ENCODE results near the gene CEP85. TPM values are rescaled to one million over a fixed set of nuclear protein-coding genes. Genes with fewer than 3 reads are reported as not detected.
A peak's percentile ranks its signal among the peaks of the same experiment; 100 is the strongest.

Gene CEP85
- total and polyA plus RNA-seq, 9 of the 15 experiments (the other 6 are each of a cell fraction or from before 2014, with no cell fraction given), result 42.1 to 140 (median 92.6) TPM

GRCh38 chr1:26189751-26190275, 44.2 kb upstream of the CEP85 start (continued):
- TF ChIP-seq, protein P1, sequence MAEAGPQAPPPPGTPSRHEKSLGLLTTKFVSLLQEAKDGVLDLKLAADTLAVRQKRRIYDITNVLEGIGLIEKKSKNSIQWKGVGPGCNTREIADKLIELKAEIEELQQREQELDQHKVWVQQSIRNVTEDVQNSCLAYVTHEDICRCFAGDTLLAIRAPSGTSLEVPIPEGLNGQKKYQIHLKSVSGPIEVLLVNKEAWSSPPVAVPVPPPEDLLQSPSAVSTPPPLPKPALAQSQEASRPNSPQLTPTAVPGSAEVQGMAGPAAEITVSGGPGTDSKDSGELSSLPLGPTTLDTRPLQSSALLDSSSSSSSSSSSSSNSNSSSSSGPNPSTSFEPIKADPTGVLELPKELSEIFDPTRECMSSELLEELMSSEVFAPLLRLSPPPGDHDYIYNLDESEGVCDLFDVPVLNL (CRISPR knock-in tag; IDR thresholded peaks at IDR 0.05; ENCODE audit: low read depth), result no peak
- TF ChIP-seq CREBBP (IDR thresholded peaks at IDR 0.05; ENCODE audit: low read depth, low read length) (no peak), ZNF583 (CRISPR knock-in tag; IDR thresholded peaks at IDR 0.05) (no peak), CBX8 (IDR thresholded peaks at IDR 0.05; ENCODE audit: borderline replicate concordance, extremely low read depth, low read depth, low read length, poor library complexity, severe bottlenecking) (no peak), MLLT1 (IDR thresholded peaks at IDR 0.05) (no peak), POLR3G (IDR thresholded peaks at IDR 0.05; ENCODE audit: extremely low read depth, insufficient read length, insufficient replicate concordance) (no peak), JUN (IDR thresholded peaks at IDR 0.05; ENCODE audit: borderline replicate concordance, low read depth, low read length) (no peak), JUN (CRISPR knock-in tag; IDR thresholded peaks at IDR 0.05; ENCODE audit: borderline replicate concordance) (peak; percentile 60; the same call in 1 of the 2 replicates), NR2C1 (IDR thresholded peaks at IDR 0.05) (peak; percentile 13), NR2C1 (tag; IDR thresholded peaks at IDR 0.05) (no peak), PREB (CRISPR knock-in tag; IDR thresholded peaks at IDR 0.05) (no peak), RFX5 (IDR thresholded peaks at IDR 0.05; ENCODE audit: low read depth, low read length) (no peak), SMARCC2 (IDR thresholded peaks at IDR 0.05; ENCODE audit: low read depth) (no peak), ZBED1 (IDR thresholded peaks at IDR 0.05) (no peak), NR3C1 (CRISPR knock-in tag; IDR thresholded peaks at IDR 0.05) (no peak), ELK1 (CRISPR knock-in tag; IDR thresholded peaks at IDR 0.05) (no peak), KLF16 (IDR thresholded peaks at IDR 0.05) (no peak), ZNF311 (CRISPR knock-in tag; IDR thresholded peaks at IDR 0.05) (no peak)
- TF ChIP-seq, protein P2, sequence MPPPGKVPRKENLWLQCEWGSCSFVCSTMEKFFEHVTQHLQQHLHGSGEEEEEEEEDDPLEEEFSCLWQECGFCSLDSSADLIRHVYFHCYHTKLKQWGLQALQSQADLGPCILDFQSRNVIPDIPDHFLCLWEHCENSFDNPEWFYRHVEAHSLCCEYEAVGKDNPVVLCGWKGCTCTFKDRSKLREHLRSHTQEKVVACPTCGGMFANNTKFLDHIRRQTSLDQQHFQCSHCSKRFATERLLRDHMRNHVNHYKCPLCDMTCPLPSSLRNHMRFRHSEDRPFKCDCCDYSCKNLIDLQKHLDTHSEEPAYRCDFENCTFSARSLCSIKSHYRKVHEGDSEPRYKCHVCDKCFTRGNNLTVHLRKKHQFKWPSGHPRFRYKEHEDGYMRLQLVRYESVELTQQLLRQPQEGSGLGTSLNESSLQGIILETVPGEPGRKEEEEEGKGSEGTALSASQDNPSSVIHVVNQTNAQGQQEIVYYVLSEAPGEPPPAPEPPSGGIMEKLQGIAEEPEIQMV (tag; conservative IDR thresholded peaks at IDR 0.05; ENCODE audit: low read depth), result no peak
- TF ChIP-seq, protein P3, sequence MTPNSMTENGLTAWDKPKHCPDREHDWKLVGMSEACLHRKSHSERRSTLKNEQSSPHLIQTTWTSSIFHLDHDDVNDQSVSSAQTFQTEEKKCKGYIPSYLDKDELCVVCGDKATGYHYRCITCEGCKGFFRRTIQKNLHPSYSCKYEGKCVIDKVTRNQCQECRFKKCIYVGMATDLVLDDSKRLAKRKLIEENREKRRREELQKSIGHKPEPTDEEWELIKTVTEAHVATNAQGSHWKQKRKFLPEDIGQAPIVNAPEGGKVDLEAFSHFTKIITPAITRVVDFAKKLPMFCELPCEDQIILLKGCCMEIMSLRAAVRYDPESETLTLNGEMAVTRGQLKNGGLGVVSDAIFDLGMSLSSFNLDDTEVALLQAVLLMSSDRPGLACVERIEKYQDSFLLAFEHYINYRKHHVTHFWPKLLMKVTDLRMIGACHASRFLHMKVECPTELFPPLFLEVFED (CRISPR knock-in tag; conservative IDR thresholded peaks at IDR 0.05), result no peak

Data from K562 (cell line).